GM10266 (cell line): ENCODE measurements around the gene TMCC1.
"Not testable (repeated sequence)": the region's sequence is repeated elsewhere in the genome, so short reads cannot be mapped to it uniquely, and the experiment has no call there.

ENCODE experiments used
- DNase-seq: peaks from one replicate; pipeline ENCODE4 v3.0.0; 2012; ENCODE audit errors: extremely low spot score
- CTCF ChIP-seq: IDR thresholded peaks from 2 replicates; pipeline ENCODE4 v1.5.1; 2012; ENCODE audit warnings: mild to moderate bottlenecking, low read depth; ENCODE audit not compliant: control insufficient read depth, insufficient read depth; ENCODE audit errors: missing control alignments

The TMCC1 gene

GRCh38 chr3:129705274-129705673 lies 188.2 kb downstream of the TMCC1 start:
- no peak for DNase-seq
- no peak for TF ChIP-seq CTCF

DNA sequence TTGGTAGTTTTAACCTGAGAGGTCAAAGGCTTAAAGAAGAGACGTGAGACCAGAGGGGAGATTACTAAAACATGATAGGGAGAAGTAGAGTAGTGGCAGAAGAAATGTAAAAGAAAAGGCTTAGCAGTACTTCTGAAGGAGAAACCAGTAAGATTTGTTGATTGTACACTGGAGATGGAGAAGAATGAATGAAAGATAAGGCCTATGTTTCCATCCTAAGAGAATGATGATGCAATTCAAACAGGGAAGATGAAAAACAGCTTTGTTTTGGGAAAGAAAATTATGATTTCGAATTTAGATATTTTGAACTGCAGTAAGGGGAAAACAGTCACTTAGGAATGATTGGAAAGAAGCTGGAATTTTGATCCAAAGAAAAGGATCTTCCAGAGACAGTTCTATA lies 189.6 kb downstream of the TMCC1 start:
- no peak for TF ChIP-seq CTCF
- no peak for DNase-seq

DNA sequence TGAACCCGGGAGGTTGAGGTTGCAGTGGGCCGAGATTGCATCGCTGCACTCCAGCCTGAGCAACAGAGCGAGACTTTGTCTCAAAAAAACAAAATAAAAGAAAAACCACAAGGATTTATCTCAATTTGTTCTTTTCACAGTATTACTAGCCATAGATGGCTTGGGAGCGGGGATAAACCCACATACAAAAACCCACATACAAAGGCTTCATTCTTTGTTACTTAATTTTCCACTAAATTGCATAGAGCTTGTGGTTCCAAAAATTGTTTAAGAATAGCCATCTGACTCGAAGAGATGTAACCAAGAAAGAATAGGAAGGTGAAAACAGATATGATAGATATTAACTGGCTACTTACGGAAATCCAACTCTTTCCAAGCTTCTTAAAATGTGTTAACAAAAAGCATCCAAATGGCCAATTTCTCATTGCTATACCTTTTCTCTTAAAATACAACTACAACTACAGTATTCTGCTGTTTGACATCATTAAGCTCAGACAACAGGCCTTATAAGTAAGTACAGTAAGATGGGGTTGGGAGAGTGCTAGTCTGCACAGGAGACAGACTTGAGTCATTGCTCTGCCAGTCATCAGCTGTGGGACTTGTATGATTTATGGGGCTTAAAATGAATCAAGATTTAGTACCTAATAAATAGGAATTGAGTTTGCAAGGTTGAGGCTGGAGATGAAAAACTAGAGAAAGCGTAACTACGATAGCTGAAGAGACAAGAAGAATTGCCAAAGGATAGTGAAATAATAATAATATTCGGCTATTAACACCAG lies 190.4 kb downstream of the TMCC1 start:
- no peak for DNase-seq
- no peak for TF ChIP-seq CTCF

- TF ChIP-seq CTCF: no peak
- no peak for DNase-seq
Measured at GRCh38 chr3:129701161-129701560, 192.3 kb downstream of the TMCC1 start.

GRCh38 chr3:129699612-129700011 lies 193.9 kb downstream of the TMCC1 start:
- DNase-seq: no peak
- TF ChIP-seq CTCF: no peak

GRCh38 chr3:129699199-129699598 lies 194.3 kb downstream of the TMCC1 start:
- TF ChIP-seq CTCF: no peak
- DNase-seq: no peak

DNA sequence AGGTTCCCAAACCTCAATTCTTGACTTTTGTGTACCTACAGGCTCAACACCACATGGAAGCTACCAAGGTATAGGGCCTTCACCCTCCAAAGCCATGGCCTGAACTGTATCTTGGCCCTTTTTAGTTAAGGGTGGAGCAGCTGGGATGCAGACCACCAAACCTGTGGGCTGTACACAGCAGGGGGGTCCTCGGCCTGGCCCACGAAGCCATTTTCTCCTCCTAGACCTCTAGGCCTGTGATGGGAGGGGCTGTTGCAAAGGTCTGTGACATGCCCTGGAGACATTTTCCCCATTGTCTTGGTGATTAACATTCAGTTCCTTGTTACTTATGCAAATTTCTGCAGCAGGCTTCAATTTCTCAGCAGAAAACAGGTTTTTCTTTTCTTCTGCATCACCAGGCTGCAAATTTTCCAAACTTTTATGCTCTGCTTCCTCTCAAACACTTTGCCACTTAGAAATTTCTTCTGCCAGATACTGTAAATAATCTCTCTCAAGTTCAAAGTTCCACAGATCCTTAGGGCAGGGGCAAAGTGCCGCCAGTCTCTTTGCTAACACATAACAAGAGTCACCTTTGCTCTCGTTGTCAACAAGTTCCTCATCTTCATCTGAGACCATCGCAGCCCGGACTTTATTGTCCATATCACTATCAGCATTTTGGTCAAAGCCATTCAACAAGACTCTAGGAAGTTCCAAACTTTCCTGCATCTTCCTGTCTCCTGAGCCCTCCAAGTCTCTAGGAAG lies 196.1 kb downstream of the TMCC1 start:
- no peak for TF ChIP-seq CTCF
- no peak for DNase-seq

GRCh38 chr3:129696430-129696829 lies 197.1 kb downstream of the TMCC1 start:
- not testable (repeated sequence) for DNase-seq
